ENCODE measurements around the gene GSE1.

Gene GSE1

DNA sequence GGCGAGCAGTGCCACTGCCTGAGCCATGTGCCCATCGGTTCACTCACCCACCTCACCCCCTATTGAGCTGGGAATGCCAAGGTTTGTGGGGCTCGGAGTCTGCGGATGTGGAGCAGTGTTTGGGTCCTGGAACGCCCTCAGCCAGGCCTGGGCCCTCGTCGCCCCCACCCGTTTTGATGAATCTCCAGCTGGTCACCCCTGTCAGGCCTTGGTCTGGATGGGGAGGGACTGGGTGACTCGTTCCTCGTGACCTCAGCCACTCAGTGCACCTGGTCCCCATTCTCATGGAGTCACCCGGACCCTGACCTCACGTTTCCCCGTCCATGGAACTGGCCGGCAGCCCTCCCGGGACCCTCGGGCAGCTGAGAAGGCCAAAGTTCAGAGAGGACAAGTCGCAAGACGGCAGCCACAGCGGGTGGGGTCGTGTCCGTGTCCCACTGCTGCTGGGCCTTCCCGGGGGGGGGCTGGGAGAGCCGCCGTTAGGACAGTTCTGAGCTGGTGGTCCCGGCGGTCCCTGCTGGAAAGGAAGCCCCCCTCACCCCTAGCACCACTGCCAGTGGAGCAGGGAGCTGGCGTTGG is 23.2 kb downstream of the GSE1 start:
- DNase-seq, result no peak

GRCh38 chr16:85637061-85637807 is 24.1 kb downstream of the GSE1 start:
- no peak for DNase-seq

GRCh38 chr16:85637808-85638647 is 24.9 kb downstream of the GSE1 start:
- no peak for DNase-seq

- DNase-seq, result no peak
These were observed 25.7 kb downstream of the GSE1 start for GRCh38 chr16:85638695-85639409.

DNA sequence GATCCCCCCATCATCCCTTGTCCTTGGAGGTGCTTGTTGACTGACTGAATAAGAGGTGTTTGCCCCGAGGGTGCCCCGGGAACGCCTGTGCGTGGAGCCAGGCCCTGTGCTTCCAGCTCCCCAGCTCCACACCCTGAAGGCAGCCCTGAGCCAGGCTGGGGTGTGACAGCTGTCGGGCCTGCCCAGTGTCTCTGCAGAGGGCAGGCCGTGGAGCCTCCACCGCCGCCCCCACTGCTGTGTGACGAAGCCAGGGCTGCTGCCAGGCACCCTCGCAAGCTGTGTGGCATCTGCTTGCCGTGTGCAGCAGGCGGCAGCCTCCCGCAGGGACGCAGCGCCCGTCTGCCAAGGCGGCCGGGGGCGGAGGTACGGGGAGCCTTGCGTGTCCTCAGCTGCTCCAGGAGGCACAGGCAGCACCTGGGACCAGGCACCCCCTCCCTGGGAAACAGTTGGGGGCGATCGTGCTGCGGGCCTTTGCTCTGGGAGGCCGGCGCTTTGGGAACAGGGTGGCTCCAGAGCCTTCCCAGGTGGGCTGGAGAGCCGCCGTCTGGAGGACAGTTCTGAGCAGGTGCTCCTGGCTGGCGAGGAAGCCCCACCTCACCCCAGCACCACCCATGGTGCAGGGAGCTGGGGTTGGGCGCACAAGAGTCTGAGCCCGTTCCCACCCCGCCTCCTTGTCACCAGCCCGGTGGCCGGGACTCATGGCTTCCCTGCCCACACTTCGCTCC is 26.6 kb downstream of the GSE1 start:
- DNase-seq, result no peak

GRCh38 chr16:85640254-85640558 is 27.1 kb downstream of the GSE1 start:
- no peak for DNase-seq

DNA sequence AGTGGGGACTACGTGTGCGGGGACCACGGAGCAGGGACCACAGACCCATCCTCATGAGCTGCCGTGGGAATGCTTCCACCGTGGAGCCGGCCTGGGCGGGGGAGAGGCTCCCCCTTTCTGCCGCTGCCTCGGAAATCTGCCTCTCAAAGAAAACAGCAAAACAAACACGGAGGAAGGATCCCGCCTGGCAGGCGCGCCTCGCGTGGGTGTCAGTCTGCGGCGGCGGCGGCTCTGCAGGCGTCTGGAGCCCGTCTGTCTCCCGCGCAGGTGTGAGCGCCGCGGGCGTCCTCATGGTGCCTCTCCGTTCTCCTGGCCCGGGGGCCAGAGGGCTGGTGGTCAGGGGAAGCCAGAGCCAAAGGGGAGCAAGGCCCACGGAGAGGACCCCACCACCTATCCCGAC is 27.5 kb downstream of the GSE1 start:
- DNase-seq, result no peak

- DNase-seq, result no peak
These were observed 28.2 kb downstream of the GSE1 start for GRCh38 chr16:85641305-85641704.

GRCh38 chr16:85641776-85642176 is 28.7 kb downstream of the GSE1 start:
- no peak for DNase-seq

- no peak for DNase-seq
These were observed 29.7 kb downstream of the GSE1 start for GRCh38 chr16:85642762-85643358.

DNA sequence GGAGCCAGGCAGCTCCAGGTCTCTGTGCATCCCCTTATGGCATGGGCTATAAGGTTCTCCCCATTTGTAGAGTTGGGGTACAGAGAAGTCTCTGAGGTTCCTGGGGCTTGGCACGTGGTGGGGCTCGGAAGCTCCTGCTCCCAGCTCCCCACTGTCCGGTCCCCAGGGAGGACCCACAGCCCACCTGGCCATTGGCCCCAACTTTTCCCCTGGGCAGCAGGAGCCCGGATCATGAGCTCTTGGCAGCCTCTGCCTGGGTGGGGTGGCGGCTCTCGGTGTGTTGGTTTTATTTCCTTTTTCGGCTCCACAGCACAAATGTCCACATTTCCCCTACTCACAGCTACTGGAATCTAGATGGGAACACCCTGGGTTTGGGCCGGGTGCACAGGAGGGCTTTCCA is 30.5 kb downstream of the GSE1 start:
- no peak for DNase-seq

GRCh38 chr16:85644093-85644712 is 31.1 kb downstream of the GSE1 start:
- DNase-seq, result no peak

DNA sequence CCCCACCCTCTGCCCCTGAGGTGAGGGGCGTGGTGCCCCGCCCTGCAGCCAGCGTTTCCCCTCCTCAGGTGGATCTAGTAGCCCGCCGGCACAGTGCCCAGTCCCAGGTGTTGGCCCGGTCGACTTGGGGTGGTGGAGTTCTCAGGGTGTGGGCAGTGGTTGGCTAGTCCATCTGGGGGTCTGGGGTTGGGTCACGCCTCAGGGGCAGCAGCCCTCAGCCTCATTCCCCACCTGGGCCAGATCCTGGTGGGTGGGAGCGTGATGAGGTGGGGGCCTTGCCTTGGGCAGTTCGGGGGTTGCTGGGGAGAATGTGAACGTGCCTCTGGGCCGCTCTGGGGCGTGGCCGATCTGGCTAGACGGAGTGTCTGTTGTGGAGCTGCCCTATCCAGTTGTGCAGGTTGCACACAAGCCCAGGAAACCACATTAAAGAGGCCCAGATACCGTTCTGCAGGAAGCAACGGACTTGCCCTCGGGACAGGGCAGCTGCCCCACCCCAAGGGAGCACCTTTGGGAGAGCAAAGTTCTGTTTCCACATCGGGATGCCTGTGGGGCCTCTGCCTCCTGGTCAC is 32.0 kb downstream of the GSE1 start:
- no peak for DNase-seq

DNA sequence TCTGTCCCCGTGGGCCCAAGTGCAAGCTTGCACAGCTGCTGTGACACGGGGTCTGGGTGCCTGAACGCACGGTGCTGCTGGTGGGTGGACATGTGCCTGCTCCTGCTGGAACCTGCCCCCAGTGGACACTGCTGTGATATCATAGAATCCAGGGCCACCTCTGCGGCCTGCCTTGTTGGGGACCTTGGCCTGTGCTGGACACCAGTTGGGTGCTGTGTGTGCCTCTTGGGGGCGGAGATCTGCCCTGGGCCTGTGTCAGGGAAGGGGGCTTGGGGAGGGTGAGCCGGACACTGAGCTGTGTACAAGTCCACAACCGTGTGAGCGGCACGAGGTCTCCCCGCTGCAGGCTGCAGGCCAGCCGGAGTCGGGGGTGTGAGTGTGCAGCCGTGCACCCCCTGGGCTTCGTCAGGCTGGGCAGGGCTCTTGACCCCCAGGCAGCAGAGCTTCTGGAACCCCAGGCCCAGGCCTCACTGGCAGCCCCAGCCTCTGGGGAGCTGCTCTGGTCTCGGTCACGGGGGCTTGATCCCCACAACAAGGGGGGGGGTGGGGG is 33.3 kb downstream of the GSE1 start:
- no peak for DNase-seq

GRCh38 chr16:85646976-85647375 is 33.9 kb downstream of the GSE1 start:
- DNase-seq, result no peak

DNA sequence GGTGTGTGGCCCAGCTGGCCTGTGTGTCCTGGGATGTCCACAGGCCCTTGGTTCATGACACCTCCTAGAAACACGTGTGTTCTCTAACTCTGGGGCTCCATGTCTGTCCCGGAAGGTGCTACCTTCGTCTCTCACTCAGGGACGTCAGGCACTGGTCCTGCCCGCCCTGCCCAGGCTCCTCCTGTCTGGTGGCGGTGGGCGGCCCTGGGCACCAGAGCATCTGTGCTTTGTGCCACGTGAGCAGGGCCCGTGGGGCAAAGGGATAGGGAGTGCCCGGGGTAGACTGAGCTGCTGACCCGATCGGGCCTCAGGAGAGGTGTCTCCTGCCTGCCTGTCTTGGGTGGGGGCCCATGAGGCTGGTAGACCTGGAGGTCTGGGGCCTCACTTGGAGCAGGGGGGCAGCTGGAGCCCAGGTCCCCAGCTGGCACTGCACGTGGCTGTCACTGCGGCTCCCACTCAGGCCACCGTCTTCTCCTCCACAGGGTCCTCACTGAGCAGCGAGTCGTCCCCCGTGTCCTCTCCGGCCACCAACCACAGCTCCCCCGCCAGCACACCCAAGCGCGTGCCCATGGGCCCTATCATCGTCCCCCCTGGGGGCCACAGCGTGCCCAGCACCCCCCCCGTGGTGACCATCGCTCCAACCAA is 35.1 kb downstream of the GSE1 start:
- DNase-seq, result no peak

DNA sequence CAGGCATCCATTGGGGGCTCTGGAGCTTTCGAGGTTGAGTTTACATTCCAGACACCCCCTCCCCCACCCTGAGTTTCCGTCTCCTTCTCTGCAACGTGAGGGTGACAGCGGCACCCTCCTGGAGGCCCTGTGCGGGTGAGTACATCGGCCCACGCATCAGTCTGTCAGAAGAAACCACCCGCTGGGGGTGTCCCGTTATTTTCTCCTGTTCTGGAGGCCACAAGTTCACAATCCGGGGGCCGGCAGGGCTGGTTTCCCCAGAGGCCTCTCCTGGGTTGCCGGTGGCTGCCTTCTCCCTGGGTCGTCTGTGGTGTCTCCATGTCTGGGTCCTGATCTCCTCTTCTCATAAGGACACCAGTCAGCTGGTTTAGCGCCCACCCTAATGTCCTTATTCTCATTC is 35.7 kb downstream of the GSE1 start:
- no peak for DNase-seq

- no peak for DNase-seq
These were observed 36.5 kb downstream of the GSE1 start for GRCh38 chr16:85649411-85650134.

DNA sequence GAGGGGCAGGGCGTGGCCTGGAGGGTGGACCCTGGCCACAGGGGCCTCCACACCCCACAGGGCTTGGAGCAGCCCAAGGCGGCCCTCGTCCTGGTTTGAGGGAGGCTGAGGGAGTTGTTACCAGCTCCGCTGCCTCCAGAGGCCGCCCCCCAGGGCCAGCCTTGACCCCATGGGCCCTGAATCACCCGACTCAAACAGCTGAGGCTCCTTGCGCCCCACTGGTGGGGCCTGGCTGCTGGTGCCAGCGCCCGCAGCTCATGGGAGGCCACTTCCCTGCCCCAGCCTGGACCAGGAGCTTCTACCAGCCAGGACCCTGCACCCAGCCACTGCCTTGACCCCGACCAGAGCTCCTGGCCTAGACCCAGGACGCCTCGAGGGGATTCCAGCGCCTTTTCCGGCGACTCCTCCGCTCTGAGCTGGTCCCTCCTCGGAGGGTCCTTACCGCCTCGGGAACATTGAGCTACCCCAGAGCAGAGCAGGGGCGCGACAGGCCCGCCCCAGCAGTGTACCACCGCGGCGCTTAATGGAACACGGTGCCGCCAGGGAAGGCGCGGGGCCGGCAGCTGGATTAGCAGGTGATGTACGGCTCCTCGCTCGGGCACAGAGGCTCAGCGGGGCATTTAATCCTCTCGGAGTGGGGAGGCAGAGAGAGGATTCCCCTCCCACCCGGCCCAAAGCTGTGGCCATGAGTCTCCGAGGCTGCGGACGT is 37.2 kb downstream of the GSE1 start:
- no peak for DNase-seq
